Measurements from ENCODE around the gene IL32.

- no peak for TF ChIP-seq CTCF (IDR thresholded peaks at IDR 0.05)
- no peak for TF ChIP-seq POLR2A (IDR thresholded peaks at IDR 0.05)
Measured at GRCh38 chr16:3080024-3080423, 14.6 kb downstream of the IL32 start.

Data from thyroid gland (tissue), 4 donors.